ENCODE measurements around the gene ANKRD33B.

- TF ChIP-seq POLR2A (IDR thresholded peaks at IDR 0.05) = no peak
- no peak for TF ChIP-seq CTCF (IDR thresholded peaks at IDR 0.05)
Observed at GRCh38 chr5:10566543-10567068, 2.7 kb downstream of the ANKRD33B start.

Measured in breast epithelium (tissue), 3 donors.